Coronary artery (tissue), 2 donors: ENCODE data around the gene YPEL5.
A peak's percentile ranks its signal among the peaks of the same experiment; 100 is the strongest.

Experiments used
- DNase-seq: peaks from one replicate; pipeline ENCODE4 v3.0.0-alpha.2; 2017; ENCODE audit warnings: low spot score
- H3K27ac ChIP-seq, 2 donors: fragments of 200-600 bp; sonication (generic); one replicate each; pipeline ENCODE4 v1.5.1; 2016 to 2019
- H3K4me3 ChIP-seq: fragments of 200-600 bp; sonication (generic); 2 replicates; pipeline ENCODE4 v1.5.1; 2016; ENCODE audit warnings: mild to moderate bottlenecking, moderate library complexity
- CTCF ChIP-seq: fragments of 200-600 bp; sonication (generic); IDR thresholded peaks from one replicate; pipeline ENCODE4 v1.5.1; 2019; ENCODE audit warnings: antibody characterized with exemption

Gene YPEL5

GRCh38 chr2:30157616-30158015 is 10.8 kb downstream of the YPEL5 start:
- Histone ChIP-seq H3K4me3 (no peak overlapping the region), H3K27ac (no peak overlapping the region)
- no peak for DNase-seq
- TF ChIP-seq CTCF: no peak

- no peak for DNase-seq
- TF ChIP-seq CTCF: no peak
- Histone ChIP-seq H3K4me3 (no peak overlapping the region), H3K27ac (no peak overlapping the region)
Observed at GRCh38 chr2:30159766-30160165, 13.0 kb downstream of the YPEL5 start.

- no peak for DNase-seq
- H3K4me3 ChIP-seq: no peak overlapping the region
- TF ChIP-seq CTCF: no peak
- no peak overlapping the region for H3K27ac ChIP-seq
Observed at GRCh38 chr2:30161929-30162706, 15.3 kb downstream of the YPEL5 start.

GRCh38 chr2:30162806-30163205 is 16.0 kb downstream of the YPEL5 start:
- no peak for TF ChIP-seq CTCF
- DNase-seq: no peak
- Histone ChIP-seq H3K4me3 (no peak overlapping the region), H3K27ac (no peak overlapping the region)

GRCh38 chr2:30164131-30164925 is 17.5 kb downstream of the YPEL5 start:
- H3K27ac ChIP-seq: no peak overlapping the region

GRCh38 chr2:30165050-30165520 is 18.3 kb downstream of the YPEL5 start:
- TF ChIP-seq CTCF: peak; percentile 65
- Histone ChIP-seq H3K4me3 (no peak overlapping the region), H3K27ac (no peak overlapping the region)
- no peak for DNase-seq

More at GRCh38 chr2:30164131-30164925, 17.5 kb downstream of the YPEL5 start:
- no peak for TF ChIP-seq CTCF
- H3K4me3 ChIP-seq: no peak overlapping the region
- DNase-seq: no peak
